ENCODE results near the gene SH3PXD2B.
"Not testable (repeated sequence)": the region's sequence is repeated elsewhere in the genome, so short reads cannot be mapped to it uniquely, and the experiment has no call there.

SH3PXD2B gene

GRCh38 chr5:172339264-172340180, 114.8 kb downstream of the SH3PXD2B start:
- H3K4me3 Mint-ChIP-seq = no peak overlapping the region
- no peak overlapping the region for H3K27ac Mint-ChIP-seq
- DNase-seq = no peak
- ATAC-seq (replicated peaks) = no peak
- H3K9me3 Mint-ChIP-seq = no peaks in the 10 kb centered on the region
- H3K27me3 Mint-ChIP-seq = peaks cover 31 to 73% of the 10 kb centered on the region in 2 donors
- H3K36me3 Mint-ChIP-seq (ENCODE audit: insufficient read depth) = peaks cover 6% of the 10 kb centered on the region
- H3K4me1 Mint-ChIP-seq (ENCODE audit: low read depth in 2 of 2) = no peaks in the 10 kb centered on the region

- Mint-ChIP-seq H3K4me3 (no peak overlapping the region), H3K4me1 (ENCODE audit: low read depth in 2 of 2) (no peaks in the 10 kb centered on the region), H3K27ac (no peak overlapping the region), H3K36me3 (ENCODE audit: insufficient read depth) (peaks cover 4% of the 10 kb centered on the region), H3K27me3 (peaks cover 31 to 76% of the 10 kb centered on the region in 2 donors), H3K9me3 (no peaks in the 10 kb centered on the region)
- DNase-seq = no peak
- ATAC-seq (replicated peaks) = no peak
These were observed 117.5 kb downstream of the SH3PXD2B start for GRCh38 chr5:172336676-172337285.

- Mint-ChIP-seq H3K4me3 (no peak overlapping the region), H3K4me1 (ENCODE audit: low read depth in 2 of 2) (no peaks in the 10 kb centered on the region), H3K9me3 (no peaks in the 10 kb centered on the region), H3K36me3 (ENCODE audit: insufficient read depth) (peaks cover 4% of the 10 kb centered on the region), H3K27ac (no peak overlapping the region), H3K27me3 (peaks cover 34 to 77% of the 10 kb centered on the region in 2 donors)
- ATAC-seq (replicated peaks) (no peak), DNase-seq (no peak)
These were observed 118.1 kb downstream of the SH3PXD2B start for GRCh38 chr5:172336264-172336663.

- ATAC-seq (replicated peaks) (no peak), DNase-seq (no peak)
- Mint-ChIP-seq H3K4me3 (no peak overlapping the region), H3K27me3 (peaks cover 36 to 75% of the 10 kb centered on the region in 2 donors), H3K27ac (no peak overlapping the region), H3K4me1 (ENCODE audit: low read depth in 2 of 2) (no peaks in the 10 kb centered on the region), H3K9me3 (no peaks in the 10 kb centered on the region), H3K36me3 (ENCODE audit: insufficient read depth) (peaks cover 4% of the 10 kb centered on the region)
These were observed 118.6 kb downstream of the SH3PXD2B start for GRCh38 chr5:172335721-172336120.

- H3K9me3 Mint-ChIP-seq = no peaks in the 10 kb centered on the region
- DNase-seq = no peak
- no peak overlapping the region for H3K27ac Mint-ChIP-seq
- no peak overlapping the region for H3K4me3 Mint-ChIP-seq
- H3K36me3 Mint-ChIP-seq (ENCODE audit: insufficient read depth) = no peaks in the 10 kb centered on the region
- peaks cover 29 to 65% of the 10 kb centered on the region in 2 donors for H3K27me3 Mint-ChIP-seq
- no peak for ATAC-seq (replicated peaks)
- H3K4me1 Mint-ChIP-seq (ENCODE audit: low read depth in 2 of 2) = no peaks in the 10 kb centered on the region
These were observed 119.7 kb downstream of the SH3PXD2B start for GRCh38 chr5:172334641-172335040.

GRCh38 chr5:172334196-172334595, 120.1 kb downstream of the SH3PXD2B start:
- Mint-ChIP-seq H3K27ac (no peak overlapping the region), H3K4me1 (ENCODE audit: low read depth in 2 of 2) (no peaks in the 10 kb centered on the region), H3K9me3 (no peaks in the 10 kb centered on the region), H3K27me3 (peaks cover 25 to 61% of the 10 kb centered on the region in 2 donors), H3K4me3 (no peak overlapping the region), H3K36me3 (ENCODE audit: insufficient read depth) (no peaks in the 10 kb centered on the region)
- ATAC-seq (replicated peaks) = no peak
- DNase-seq = no peak

GRCh38 chr5:172326901-172327300, 127.4 kb downstream of the SH3PXD2B start:
- H3K36me3 Mint-ChIP-seq (ENCODE audit: insufficient read depth); H3K4me1 Mint-ChIP-seq (ENCODE audit: low read depth in 2 of 2); DNase-seq; H3K9me3 Mint-ChIP-seq; ATAC-seq (replicated peaks); H3K4me3 Mint-ChIP-seq; H3K27ac Mint-ChIP-seq: not testable (repeated sequence)
- peaks cover 6 to 20% of the 10 kb centered on the region in 2 donors for H3K27me3 Mint-ChIP-seq

GRCh38 chr5:172325452-172325851, 128.9 kb downstream of the SH3PXD2B start:
- no peak overlapping the region for H3K27ac Mint-ChIP-seq
- no peak overlapping the region for H3K4me3 Mint-ChIP-seq

GRCh38 chr5:172322028-172322965, 132.0 kb downstream of the SH3PXD2B start:
- Mint-ChIP-seq H3K27ac (no peak overlapping the region), H3K9me3 (no peaks in the 10 kb centered on the region), H3K4me1 (ENCODE audit: low read depth in 2 of 2) (no peaks in the 10 kb centered on the region), H3K27me3 (peaks cover 0 to 10% of the 10 kb centered on the region in 2 donors), H3K36me3 (ENCODE audit: insufficient read depth) (no peaks in the 10 kb centered on the region), H3K4me3 (no peak overlapping the region)
- ATAC-seq (replicated peaks) = no peak
- no peak for DNase-seq

More at GRCh38 chr5:172325452-172325851, 128.9 kb downstream of the SH3PXD2B start:
- H3K36me3 Mint-ChIP-seq (ENCODE audit: insufficient read depth) = no peaks in the 10 kb centered on the region
- DNase-seq (no peak), ATAC-seq (replicated peaks) (no peak)
- H3K9me3 Mint-ChIP-seq = no peaks in the 10 kb centered on the region
- no peaks in the 10 kb centered on the region for H3K4me1 Mint-ChIP-seq (ENCODE audit: low read depth in 2 of 2)
- peaks cover 0 to 10% of the 10 kb centered on the region in 2 donors for H3K27me3 Mint-ChIP-seq

- Mint-ChIP-seq H3K27ac (no peak overlapping the region), H3K4me3 (no peak overlapping the region), H3K36me3 (ENCODE audit: insufficient read depth) (no peaks in the 10 kb centered on the region), H3K4me1 (ENCODE audit: low read depth in 2 of 2) (no peaks in the 10 kb centered on the region), H3K27me3 (peaks cover 0 to 10% of the 10 kb centered on the region in 2 donors), H3K9me3 (no peaks in the 10 kb centered on the region)
- ATAC-seq (replicated peaks) (no peak), DNase-seq (no peak)
These were observed 132.7 kb downstream of the SH3PXD2B start for GRCh38 chr5:172321593-172321992.

GRCh38 chr5:172319708-172320441, 134.4 kb downstream of the SH3PXD2B start:
- Mint-ChIP-seq H3K4me3 (no peak overlapping the region), H3K9me3 (no peaks in the 10 kb centered on the region), H3K27ac (no peak overlapping the region), H3K4me1 (ENCODE audit: low read depth in 2 of 2) (no peaks in the 10 kb centered on the region), H3K27me3 (peaks cover 0 to 5% of the 10 kb centered on the region in 2 donors), H3K36me3 (ENCODE audit: insufficient read depth) (no peaks in the 10 kb centered on the region)
- DNase-seq (no peak), ATAC-seq (replicated peaks) (no peak)

- Mint-ChIP-seq H3K27ac (no peak overlapping the region), H3K9me3 (no peaks in the 10 kb centered on the region), H3K27me3 (peaks cover 0 to 11% of the 10 kb centered on the region in 2 donors), H3K4me1 (ENCODE audit: low read depth in 2 of 2) (no peaks in the 10 kb centered on the region), H3K36me3 (ENCODE audit: insufficient read depth) (no peaks in the 10 kb centered on the region), H3K4me3 (no peak overlapping the region)
- DNase-seq = no peak
- ATAC-seq (replicated peaks) = no peak
These were observed 138.5 kb downstream of the SH3PXD2B start for GRCh38 chr5:172315587-172316493.
